ENCODE results near the gene EIF3A. TPM values are rescaled to one million over a fixed set of nuclear protein-coding genes. Genes with fewer than 3 reads are reported as not detected.

The EIF3A gene
- polyA plus RNA-seq, 3 donors = 18.8 to 49.1 (median 24.2) TPM

GRCh38 chr10:119041326-119041725 is 39.3 kb downstream of the EIF3A start:
- Mint-ChIP-seq H3K27ac (no peak overlapping the region), H3K36me3 (peaks cover 92 to 99% of the 10 kb centered on the region in 2 donors), H3K27me3 (ENCODE audit: low read depth in 3 of 3) (peaks cover 0 to 5% (median 0%) of the 10 kb centered on the region in 3 donors), H3K4me1 (no peaks in the 10 kb centered on the region), H3K4me3 (no peak overlapping the region), H3K9me3 (no peaks in the 10 kb centered on the region)
- DNase-seq = no peak
- WGBS (ENCODE audit: insufficient coverage) = 100% methylated on average over 2 of the region's 4 CpGs
- H3K36me3 ChIP-seq (replicated peaks in 1 of 2; ENCODE audit: control insufficient read depth in 1 of 2, insufficient read depth in 2 of 2, low read length in 2 of 2) = peaks cover 93 to 100% of the 10 kb centered on the region in 2 donors
- H3K4me3 ChIP-seq (replicated peaks in 1 of 3; ENCODE audit: low read depth in 2 of 3, low read length in 3 of 3) = no peak overlapping the region
- no peak overlapping the region for H2AFZ ChIP-seq (ENCODE audit: insufficient read depth, low read depth, low read length, poor library complexity, severe bottlenecking)
- intact Hi-C loops (cut with micrococcal nuclease) = no loop called here
- H3K4me2 ChIP-seq (replicated peaks; ENCODE audit: extremely low read depth, low read length, poor library complexity, severe bottlenecking) = no peak overlapping the region
- no peak overlapping the region for H3K9ac ChIP-seq (ENCODE audit: insufficient read depth, low read length, poor library complexity, severe bottlenecking)
- H3K79me2 ChIP-seq (ENCODE audit: insufficient read depth, low read length) = peaks cover 86% of the 10 kb centered on the region
- H3K4me1 ChIP-seq (ENCODE audit: control insufficient read depth in 1 of 2, insufficient read depth in 2 of 2, low read length in 2 of 2) = no peaks in the 10 kb centered on the region
- no peak for TF ChIP-seq CTCF (IDR thresholded peaks at IDR 0.05)
- no peak overlapping the region for H3K27ac ChIP-seq (ENCODE audit: low read depth in 1 of 2, low read length in 2 of 2)
- no peaks in the 10 kb centered on the region for H3K9me3 ChIP-seq (replicated peaks in 1 of 2; ENCODE audit: control insufficient read depth in 1 of 2, insufficient read depth in 1 of 2, low read length in 2 of 2)
- no peaks in the 10 kb centered on the region for H3K27me3 ChIP-seq (ENCODE audit: control insufficient read depth in 2 of 2, insufficient read depth in 2 of 2, low read length in 2 of 2)
- peaks cover 100% of the 10 kb centered on the region for H4K20me1 ChIP-seq (ENCODE audit: insufficient read depth, low read length)

GRCh38 chr10:119039161-119039560 is 41.5 kb downstream of the EIF3A start:
- intact Hi-C loops (cut with micrococcal nuclease) = no loop called here
- no peak overlapping the region for H3K9ac ChIP-seq (ENCODE audit: insufficient read depth, low read length, poor library complexity, severe bottlenecking)
- peaks cover 89 to 100% of the 10 kb centered on the region in 2 donors for H3K36me3 ChIP-seq (replicated peaks in 1 of 2; ENCODE audit: control insufficient read depth in 1 of 2, insufficient read depth in 2 of 2, low read length in 2 of 2)
- peaks cover 0 to 2% (median 0%) of the 10 kb centered on the region in 3 donors for H3K27me3 Mint-ChIP-seq (ENCODE audit: low read depth in 3 of 3)
- H2AFZ ChIP-seq (ENCODE audit: insufficient read depth, low read depth, low read length, poor library complexity, severe bottlenecking) = no peak overlapping the region
- H3K4me1 Mint-ChIP-seq = no peaks in the 10 kb centered on the region
- no peak overlapping the region for H3K27ac Mint-ChIP-seq
- H3K4me1 ChIP-seq (ENCODE audit: control insufficient read depth in 1 of 2, insufficient read depth in 2 of 2, low read length in 2 of 2) = no peaks in the 10 kb centered on the region
- H3K4me3 ChIP-seq (replicated peaks in 1 of 3; ENCODE audit: low read depth in 2 of 3, low read length in 3 of 3) = no peak overlapping the region
- H3K9me3 Mint-ChIP-seq = no peaks in the 10 kb centered on the region
- no peaks in the 10 kb centered on the region for H3K9me3 ChIP-seq (replicated peaks in 1 of 2; ENCODE audit: control insufficient read depth in 1 of 2, insufficient read depth in 1 of 2, low read length in 2 of 2)
- TF ChIP-seq CTCF (IDR thresholded peaks at IDR 0.05) = no peak
- no CpG with 5 or more reads among the region's 1 CpG for WGBS (ENCODE audit: insufficient coverage)
- peaks cover 87 to 92% of the 10 kb centered on the region in 2 donors for H3K36me3 Mint-ChIP-seq
- no peak overlapping the region for H3K27ac ChIP-seq (ENCODE audit: low read depth in 1 of 2, low read length in 2 of 2)
- H3K79me2 ChIP-seq (ENCODE audit: insufficient read depth, low read length) = peaks cover 64% of the 10 kb centered on the region
- H3K4me3 Mint-ChIP-seq = no peak overlapping the region
- H4K20me1 ChIP-seq (ENCODE audit: insufficient read depth, low read length) = peaks cover 95% of the 10 kb centered on the region
- no peak overlapping the region for H3K4me2 ChIP-seq (replicated peaks; ENCODE audit: extremely low read depth, low read length, poor library complexity, severe bottlenecking)
- DNase-seq = no peak
- H3K27me3 ChIP-seq (ENCODE audit: control insufficient read depth in 2 of 2, insufficient read depth in 2 of 2, low read length in 2 of 2) = no peaks in the 10 kb centered on the region
